ENCODE measurements around the gene CWH43. TPM values are rescaled to one million over a fixed set of nuclear protein-coding genes. Genes with fewer than 3 reads are reported as not detected.
A peak's percentile ranks its signal among the peaks of the same experiment; 100 is the strongest.
"Not testable (repeated sequence)": the region's sequence is repeated elsewhere in the genome, so short reads cannot be mapped to it uniquely, and the experiment has no call there.

The CWH43 gene
- not detected for polyA plus RNA-seq (2013, experiment 1 of 2; ENCODE audit: insufficient read length)
- 0.12 TPM for polyA plus RNA-seq (2013, experiment 2 of 2; ENCODE audit: insufficient read length)

GRCh38 chr4:48985976-48986653 is at the start of gene CWH43:
TSS of gene CWH43 (plus strand) at chr4:48986275. CDS start at chr4:48986430, 155 bp downstream.
- no peak for DNase-seq

- no peak for DNase-seq
These were observed 49.0 kb upstream of the CWH43 start for GRCh38 chr4:48937033-48937432.

- DNase-seq = no peak
These were observed 47.2 kb upstream of the CWH43 start for GRCh38 chr4:48938831-48939230.

GRCh38 chr4:48939785-48940184 is 46.3 kb upstream of the CWH43 start:
- peak; percentile 52 for DNase-seq

- DNase-seq = no peak
These were observed 42.7 kb upstream of the CWH43 start for GRCh38 chr4:48943387-48943786.

GRCh38 chr4:48944252-48944651 is 41.8 kb upstream of the CWH43 start:
- DNase-seq = no peak

- no peak for DNase-seq
These were observed 41.3 kb upstream of the CWH43 start for GRCh38 chr4:48944756-48945241.

GRCh38 chr4:48945981-48946380 is 40.1 kb upstream of the CWH43 start:
- no peak for DNase-seq

- no peak for DNase-seq
These were observed 38.3 kb upstream of the CWH43 start for GRCh38 chr4:48947731-48948130.

- no peak for DNase-seq
These were observed 37.0 kb upstream of the CWH43 start for GRCh38 chr4:48949086-48949485.

GRCh38 chr4:48949518-48950219 is 36.4 kb upstream of the CWH43 start:
- peak; percentile 50 for DNase-seq

GRCh38 chr4:48954314-48954713 is 31.8 kb upstream of the CWH43 start:
- DNase-seq = no peak

GRCh38 chr4:48957366-48957765 is 28.7 kb upstream of the CWH43 start:
- DNase-seq = not testable (repeated sequence)

GRCh38 chr4:48958582-48958981 is 27.5 kb upstream of the CWH43 start:
- no peak for DNase-seq

GRCh38 chr4:48960988-48961635 is 25.0 kb upstream of the CWH43 start:
- DNase-seq = no peak

- no peak for DNase-seq
These were observed 23.4 kb upstream of the CWH43 start for GRCh38 chr4:48962636-48963035.

- peak; percentile 86 for DNase-seq
These were observed 22.9 kb upstream of the CWH43 start for GRCh38 chr4:48963042-48963679.

- no peak for DNase-seq
These were observed 19.0 kb upstream of the CWH43 start for GRCh38 chr4:48967101-48967500.

- no peak for DNase-seq
These were observed 18.4 kb upstream of the CWH43 start for GRCh38 chr4:48967631-48968030.

- DNase-seq = peak; percentile 61
These were observed 17.3 kb upstream of the CWH43 start for GRCh38 chr4:48968814-48969213.

GRCh38 chr4:48970471-48970921 is 15.6 kb upstream of the CWH43 start:
- peak; percentile 59 for DNase-seq

GRCh38 chr4:48974979-48975640 is 11.0 kb upstream of the CWH43 start:
- DNase-seq = no peak
